ENCODE results near the gene TMEM59L. TPM values are rescaled to one million over a fixed set of nuclear protein-coding genes. Genes with fewer than 3 reads are reported as not detected.
"Not testable (repeated sequence)": the region's sequence is repeated elsewhere in the genome, so short reads cannot be mapped to it uniquely, and the experiment has no call there.

TMEM59L gene
- total and polyA plus RNA-seq, 2 experiments from 2014 or later, result 1.5 to 9.1 TPM

DNA sequence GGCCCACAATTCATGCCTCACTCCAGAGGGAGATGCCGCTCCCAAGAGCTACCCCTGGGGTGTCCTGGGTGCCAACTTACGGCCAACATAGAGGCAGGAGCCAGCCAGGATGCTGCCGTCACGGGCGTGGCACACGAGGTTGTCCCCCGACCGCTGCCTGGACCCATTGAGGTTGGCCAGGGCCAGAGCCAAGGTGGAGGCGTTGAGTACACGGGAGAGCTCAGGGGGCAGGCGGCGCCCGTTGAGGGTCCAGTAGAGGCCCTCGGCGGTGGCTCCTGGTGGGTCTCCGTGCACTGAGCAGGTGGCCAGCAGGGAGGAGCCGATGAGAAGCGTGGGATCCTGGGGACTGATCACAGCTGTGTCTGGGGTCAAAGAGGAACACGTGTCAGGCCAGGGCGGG is 13.2 kb upstream of the TMEM59L start:
- Histone ChIP-seq H3K4me2 (no peak overlapping the region), H3K36me3 (replicated peaks; ENCODE audit: insufficient read depth, low read depth) (no peaks in the 10 kb centered on the region), H3K27ac (no peak overlapping the region), H2AFZ (no peak overlapping the region), H3K27me3 (peaks cover 58% of the 10 kb centered on the region), H3K4me1 (ENCODE audit: insufficient read depth) (peaks cover 16% of the 10 kb centered on the region), H3K9me3 (ENCODE audit: low read depth) (no peaks in the 10 kb centered on the region), H3K9me2 (replicated peaks; ENCODE audit: insufficient read depth) (no peaks in the 10 kb centered on the region), H3K79me2 (no peaks in the 10 kb centered on the region), H4K20me1 (ENCODE audit: insufficient read depth, poor library complexity, severe bottlenecking) (no peaks in the 10 kb centered on the region), H3K4me3 (no peak overlapping the region)
- DNase-seq (ENCODE audit: low spot score), result no peak
- 93% methylated on average over 20 of the region's 20 CpGs for WGBS (ENCODE audit: low lambda C conversion rate, missing lambda C conversion rate)
- TF ChIP-seq EZH2 (IDR thresholded peaks at IDR 0.05; ENCODE audit: borderline replicate concordance) (no peak), EZH2phosphoT487 (IDR thresholded peaks at IDR 0.05; ENCODE audit: low read depth, severe bottlenecking, unreplicated experiment) (no peak)
- TF ChIP-seq, protein P1, sequence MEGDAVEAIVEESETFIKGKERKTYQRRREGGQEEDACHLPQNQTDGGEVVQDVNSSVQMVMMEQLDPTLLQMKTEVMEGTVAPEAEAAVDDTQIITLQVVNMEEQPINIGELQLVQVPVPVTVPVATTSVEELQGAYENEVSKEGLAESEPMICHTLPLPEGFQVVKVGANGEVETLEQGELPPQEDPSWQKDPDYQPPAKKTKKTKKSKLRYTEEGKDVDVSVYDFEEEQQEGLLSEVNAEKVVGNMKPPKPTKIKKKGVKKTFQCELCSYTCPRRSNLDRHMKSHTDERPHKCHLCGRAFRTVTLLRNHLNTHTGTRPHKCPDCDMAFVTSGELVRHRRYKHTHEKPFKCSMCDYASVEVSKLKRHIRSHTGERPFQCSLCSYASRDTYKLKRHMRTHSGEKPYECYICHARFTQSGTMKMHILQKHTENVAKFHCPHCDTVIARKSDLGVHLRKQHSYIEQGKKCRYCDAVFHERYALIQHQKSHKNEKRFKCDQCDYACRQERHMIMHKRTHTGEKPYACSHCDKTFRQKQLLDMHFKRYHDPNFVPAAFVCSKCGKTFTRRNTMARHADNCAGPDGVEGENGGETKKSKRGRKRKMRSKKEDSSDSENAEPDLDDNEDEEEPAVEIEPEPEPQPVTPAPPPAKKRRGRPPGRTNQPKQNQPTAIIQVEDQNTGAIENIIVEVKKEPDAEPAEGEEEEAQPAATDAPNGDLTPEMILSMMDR (IDR thresholded peaks at IDR 0.05; ENCODE audit: poor library complexity), result no peak

DNA sequence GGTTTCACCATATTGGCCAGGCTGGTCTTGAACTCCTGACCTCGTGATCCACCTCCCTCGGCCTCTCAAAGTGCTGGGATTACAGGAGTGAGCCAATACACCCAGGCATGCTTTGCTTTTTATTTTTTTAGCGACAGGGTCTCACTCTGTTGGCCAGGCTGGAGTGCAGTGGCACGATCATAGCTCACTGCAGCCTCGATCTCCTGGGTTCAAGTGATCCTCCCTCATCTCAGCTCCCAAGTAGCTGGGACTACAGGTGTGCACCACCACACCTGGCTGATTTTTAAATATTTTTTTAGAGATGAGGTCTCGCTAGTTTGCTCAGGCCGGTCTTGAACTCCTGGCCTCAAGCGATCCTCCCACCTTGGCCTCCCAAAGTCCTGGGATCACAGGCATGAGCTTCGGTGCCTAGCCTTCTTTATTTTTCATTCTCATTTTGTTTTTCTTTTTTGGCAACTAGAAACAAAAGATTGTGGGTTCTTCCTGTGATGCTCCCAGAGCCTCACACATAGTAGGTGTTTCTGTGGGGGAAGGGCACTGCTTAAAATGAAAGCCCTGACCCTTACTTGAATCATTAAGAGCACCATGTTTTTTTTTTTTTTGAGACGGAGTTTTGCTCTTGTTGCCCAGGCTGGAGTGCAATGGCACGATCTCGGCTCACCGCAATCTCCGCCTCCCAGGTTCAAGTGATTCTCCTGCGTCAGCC is 11.8 kb upstream of the TMEM59L start:
- H3K27ac ChIP-seq; DNase-seq (ENCODE audit: low spot score); H4K20me1 ChIP-seq (ENCODE audit: insufficient read depth, poor library complexity, severe bottlenecking); H3K9me2 ChIP-seq (replicated peaks; ENCODE audit: insufficient read depth); H3K79me2 ChIP-seq; H3K36me3 ChIP-seq (replicated peaks; ENCODE audit: insufficient read depth, low read depth); H3K4me3 ChIP-seq; H2AFZ ChIP-seq; H3K4me2 ChIP-seq; H3K9me3 ChIP-seq (ENCODE audit: low read depth): not testable (repeated sequence)
- H3K27me3 ChIP-seq, result peaks cover 71% of the 10 kb centered on the region
- peaks cover 11% of the 10 kb centered on the region for H3K4me1 ChIP-seq (ENCODE audit: insufficient read depth)
- WGBS (ENCODE audit: low lambda C conversion rate, missing lambda C conversion rate), result 93% methylated on average over 15 of the region's 15 CpGs

DNA sequence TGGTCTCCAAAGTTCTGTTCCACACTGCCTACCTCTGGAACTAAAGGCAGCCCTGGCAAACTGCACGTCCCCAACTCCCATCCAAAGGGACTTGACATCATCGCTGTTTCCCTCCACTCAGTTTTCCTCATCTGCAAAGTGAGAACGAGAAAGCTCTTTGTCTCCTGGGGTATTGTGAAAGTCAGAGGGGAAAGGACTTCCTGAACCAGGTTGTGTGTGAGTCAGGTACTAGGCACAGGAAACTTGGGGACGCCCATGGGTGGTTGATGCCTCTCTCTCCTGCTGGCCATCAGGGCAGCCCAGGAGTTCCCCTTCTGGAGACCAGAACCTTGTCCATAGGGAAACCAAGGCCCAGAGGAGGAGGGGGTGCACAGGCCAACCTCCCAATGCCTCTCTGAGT is 10.8 kb upstream of the TMEM59L start:
- Histone ChIP-seq H3K4me3 (no peak overlapping the region), H2AFZ (no peak overlapping the region), H3K27me3 (peaks cover 68% of the 10 kb centered on the region), H4K20me1 (ENCODE audit: insufficient read depth, poor library complexity, severe bottlenecking) (no peaks in the 10 kb centered on the region), H3K79me2 (no peaks in the 10 kb centered on the region), H3K4me2 (no peak overlapping the region), H3K9me2 (replicated peaks; ENCODE audit: insufficient read depth) (no peaks in the 10 kb centered on the region), H3K27ac (no peak overlapping the region), H3K36me3 (replicated peaks; ENCODE audit: insufficient read depth, low read depth) (no peaks in the 10 kb centered on the region), H3K4me1 (ENCODE audit: insufficient read depth) (peaks cover 14% of the 10 kb centered on the region), H3K9me3 (ENCODE audit: low read depth) (no peaks in the 10 kb centered on the region)
- WGBS (ENCODE audit: low lambda C conversion rate, missing lambda C conversion rate), result 92% methylated on average over 4 of the region's 4 CpGs
- TF ChIP-seq, protein P1 (IDR thresholded peaks at IDR 0.05; ENCODE audit: poor library complexity), result no peak
- no peak for TF ChIP-seq EZH2 (IDR thresholded peaks at IDR 0.05; ENCODE audit: borderline replicate concordance)
- no peak for TF ChIP-seq EZH2phosphoT487 (IDR thresholded peaks at IDR 0.05; ENCODE audit: low read depth, severe bottlenecking, unreplicated experiment)
- no peak for DNase-seq (ENCODE audit: low spot score)

DNA sequence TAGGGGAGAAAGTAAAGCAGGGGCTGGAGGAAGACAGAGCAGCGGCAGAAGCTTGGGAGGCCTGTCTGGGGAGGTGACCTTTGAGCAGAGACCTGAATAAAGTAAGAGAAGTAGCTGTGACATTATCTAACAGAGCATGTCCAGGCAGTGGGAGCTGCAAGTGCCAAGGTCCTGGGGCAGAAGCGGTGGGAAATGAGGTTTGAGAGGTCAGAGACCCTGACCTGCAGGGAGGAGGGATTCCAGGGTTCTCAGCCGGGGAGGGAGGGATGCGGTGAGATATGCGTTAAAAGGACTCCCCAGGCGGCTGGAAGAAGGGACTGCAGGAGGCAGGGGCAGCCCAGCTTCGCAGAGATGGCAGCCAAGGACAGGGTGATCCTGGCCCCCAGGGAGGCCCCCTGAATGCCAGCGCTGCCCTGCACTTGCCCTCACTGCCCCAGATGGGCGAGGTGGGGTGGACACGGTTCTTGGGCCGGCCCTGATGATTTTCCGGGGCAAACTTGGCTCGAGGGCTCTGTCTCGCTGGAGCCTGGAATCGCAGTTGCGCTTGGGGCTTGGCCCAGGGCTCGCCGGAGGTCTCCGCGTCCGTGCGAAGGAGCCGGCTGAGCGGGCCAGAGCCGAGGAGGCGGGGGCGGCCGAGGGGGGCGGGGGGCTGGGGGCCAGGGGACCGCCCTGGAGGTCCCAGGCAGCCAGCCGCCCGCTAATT is 9.3 kb upstream of the TMEM59L start:
- H3K4me1 ChIP-seq (ENCODE audit: insufficient read depth), result peaks cover 21% of the 10 kb centered on the region
- 9% methylated on average over 24 of the region's 32 CpGs for WGBS (ENCODE audit: low lambda C conversion rate, missing lambda C conversion rate)
- no peaks in the 10 kb centered on the region for H3K9me2 ChIP-seq (replicated peaks; ENCODE audit: insufficient read depth)
- no peak for TF ChIP-seq EZH2phosphoT487 (IDR thresholded peaks at IDR 0.05; ENCODE audit: low read depth, severe bottlenecking, unreplicated experiment)
- TF ChIP-seq, protein P1 (IDR thresholded peaks at IDR 0.05; ENCODE audit: poor library complexity), result peak; percentile 15
- H3K79me2 ChIP-seq, result no peaks in the 10 kb centered on the region
- peak overlapping the region; percentile 63 for H3K4me2 ChIP-seq
- H3K27me3 ChIP-seq, result peaks cover 72% of the 10 kb centered on the region
- no peak overlapping the region for H2AFZ ChIP-seq
- H3K36me3 ChIP-seq (replicated peaks; ENCODE audit: insufficient read depth, low read depth), result no peaks in the 10 kb centered on the region
- no peak overlapping the region for H3K27ac ChIP-seq
- no peak overlapping the region for H3K4me3 ChIP-seq
- H4K20me1 ChIP-seq (ENCODE audit: insufficient read depth, poor library complexity, severe bottlenecking), result no peaks in the 10 kb centered on the region
- H3K9me3 ChIP-seq (ENCODE audit: low read depth), result no peaks in the 10 kb centered on the region
- no peak for DNase-seq (ENCODE audit: low spot score)
